OCI-LY7 (cell line): ENCODE data around the gene UROD.

Experiments
- CTCF ChIP-seq: fragments of 200-600 bp; sonication (generic); conservative IDR thresholded peaks from 2 replicates; pipeline ENCODE4 v1.5.1; 2014; ENCODE audit warnings: mild to moderate bottlenecking, antibody characterized with exemption, low read length, moderate library complexity, mixed read lengths
- EZH2phosphoT487 ChIP-seq: fragments of 200-600 bp; sonication (generic); IDR thresholded peaks from 2 replicates; pipeline ENCODE4 v1.6.1; 2018; ENCODE audit warnings: low read depth, borderline replicate concordance, mild to moderate bottlenecking, mixed run types, antibody characterized with exemption, low read length, moderate library complexity, mixed read lengths

DNA sequence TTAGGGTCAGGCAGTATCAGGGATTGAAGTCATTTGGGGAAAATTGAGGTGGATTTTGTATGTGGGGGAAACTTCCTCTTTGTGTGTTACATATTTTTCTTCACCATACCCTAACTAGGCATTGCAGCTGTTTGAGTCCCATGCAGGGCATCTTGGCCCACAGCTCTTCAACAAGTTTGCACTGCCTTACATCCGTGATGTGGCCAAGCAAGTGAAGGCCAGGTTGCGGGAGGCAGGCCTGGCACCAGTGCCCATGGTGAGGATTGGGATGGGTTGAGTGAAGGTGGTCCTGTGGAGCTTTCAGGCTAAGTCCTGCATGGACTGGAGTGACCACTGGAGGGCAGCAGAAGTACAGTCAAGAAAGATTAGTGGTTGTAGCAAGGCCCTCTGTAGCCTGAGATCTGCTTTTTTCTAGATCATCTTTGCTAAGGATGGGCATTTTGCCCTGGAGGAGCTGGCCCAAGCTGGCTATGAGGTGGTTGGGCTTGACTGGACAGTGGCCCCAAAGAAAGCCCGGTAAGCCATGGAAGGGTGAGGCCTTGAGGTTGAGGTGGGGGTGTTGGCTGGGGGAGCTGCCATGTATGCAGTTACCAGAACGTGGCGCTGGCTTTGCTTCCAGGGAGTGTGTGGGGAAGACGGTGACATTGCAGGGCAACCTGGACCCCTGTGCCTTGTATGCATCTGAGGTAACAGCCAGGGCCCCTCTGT, 2.4 kb downstream of the UROD start:
- TF ChIP-seq EZH2phosphoT487 (no peak), CTCF (peak; percentile 94)
